ENCODE measurements around the gene TMEM18.
"Not testable (repeated sequence)": the region's sequence is repeated elsewhere in the genome, so short reads cannot be mapped to it uniquely, and the experiment has no call there.

Gene TMEM18

DNA sequence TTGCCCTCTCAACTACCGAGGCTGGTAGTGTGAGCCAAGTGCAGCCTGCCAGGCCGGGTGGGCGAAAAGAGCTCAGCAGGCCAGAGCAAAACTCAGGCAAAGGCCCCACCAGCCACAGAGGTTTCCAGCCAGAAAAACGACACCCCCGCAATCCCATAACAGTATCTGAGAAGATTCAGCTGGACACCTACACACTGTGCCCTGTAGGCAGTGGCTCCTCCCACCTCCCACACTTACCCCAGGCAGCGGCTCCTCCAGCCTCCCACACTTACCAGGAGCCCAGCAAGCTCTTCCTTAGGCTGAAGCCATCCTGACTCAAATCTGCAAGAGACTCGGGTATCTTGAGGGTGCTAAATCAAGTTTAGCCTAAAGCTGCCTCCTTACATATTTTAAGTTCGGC lies 15.6 kb upstream of the TMEM18 start:
- DNase-seq, result no peak

DNA sequence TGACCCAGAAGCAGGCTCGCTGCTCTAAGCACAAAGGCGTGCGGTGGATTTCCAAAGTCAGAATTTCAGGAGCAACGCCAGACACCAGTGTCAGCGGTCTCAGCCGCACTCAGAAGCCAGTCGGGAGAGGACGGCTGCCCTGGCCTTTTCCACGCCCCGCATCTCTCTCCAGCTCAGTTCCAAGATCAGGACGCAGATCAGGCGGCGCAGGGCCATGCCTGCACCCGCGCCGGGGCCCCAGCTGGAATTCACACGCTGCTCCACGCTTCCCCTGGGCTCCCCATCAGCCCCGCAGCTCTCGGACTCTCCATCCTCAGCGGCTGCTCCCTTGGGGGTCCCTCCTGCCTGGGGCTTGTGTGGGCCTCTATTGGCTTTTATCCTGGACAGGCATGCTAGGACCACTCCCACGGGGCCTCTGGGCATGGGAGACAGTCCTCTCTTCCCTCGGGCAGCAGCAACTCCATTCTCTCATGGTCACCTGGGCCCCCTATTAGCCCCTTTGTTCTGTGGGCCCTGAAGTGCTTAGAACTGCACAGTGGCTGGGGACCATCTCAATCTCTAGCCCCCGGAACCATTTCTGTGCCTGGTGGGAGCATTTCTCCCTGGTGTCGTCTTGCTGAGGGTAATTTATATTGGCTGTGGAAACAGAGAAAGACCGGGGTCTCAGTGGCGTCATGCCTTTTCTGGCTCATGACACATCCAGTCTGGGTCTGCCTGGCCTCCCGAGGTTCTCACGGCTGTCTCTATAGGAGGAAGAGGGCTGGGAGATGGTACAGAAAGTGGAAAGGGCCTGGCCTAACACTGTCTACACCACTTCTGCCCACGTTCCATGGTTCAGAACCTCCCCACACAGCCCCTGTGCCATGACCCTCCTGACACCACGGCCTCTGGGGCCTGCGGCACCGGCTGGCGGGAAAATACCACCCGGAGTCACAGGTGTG lies 14.9 kb upstream of the TMEM18 start:
- no peak for DNase-seq

DNA sequence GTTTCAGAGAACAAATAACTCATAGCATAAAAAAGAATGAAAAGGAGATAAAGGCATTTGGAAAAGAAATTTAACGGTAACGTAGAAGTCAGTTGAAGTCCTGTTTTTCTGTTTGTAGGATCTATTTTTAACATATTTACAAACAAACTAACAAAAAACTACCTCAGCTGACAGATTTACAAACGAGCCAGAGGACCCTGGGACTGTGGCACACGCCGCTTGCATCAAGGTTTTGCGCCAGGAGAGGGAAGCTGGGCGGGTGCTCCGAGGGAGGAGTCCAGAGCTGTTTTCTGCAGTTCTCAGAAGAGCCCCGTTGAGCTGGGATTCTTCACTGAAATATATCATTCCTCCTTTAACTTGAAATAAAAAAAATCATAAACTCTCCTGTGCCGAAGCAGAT lies 13.6 kb upstream of the TMEM18 start:
- DNase-seq, result no peak

DNA sequence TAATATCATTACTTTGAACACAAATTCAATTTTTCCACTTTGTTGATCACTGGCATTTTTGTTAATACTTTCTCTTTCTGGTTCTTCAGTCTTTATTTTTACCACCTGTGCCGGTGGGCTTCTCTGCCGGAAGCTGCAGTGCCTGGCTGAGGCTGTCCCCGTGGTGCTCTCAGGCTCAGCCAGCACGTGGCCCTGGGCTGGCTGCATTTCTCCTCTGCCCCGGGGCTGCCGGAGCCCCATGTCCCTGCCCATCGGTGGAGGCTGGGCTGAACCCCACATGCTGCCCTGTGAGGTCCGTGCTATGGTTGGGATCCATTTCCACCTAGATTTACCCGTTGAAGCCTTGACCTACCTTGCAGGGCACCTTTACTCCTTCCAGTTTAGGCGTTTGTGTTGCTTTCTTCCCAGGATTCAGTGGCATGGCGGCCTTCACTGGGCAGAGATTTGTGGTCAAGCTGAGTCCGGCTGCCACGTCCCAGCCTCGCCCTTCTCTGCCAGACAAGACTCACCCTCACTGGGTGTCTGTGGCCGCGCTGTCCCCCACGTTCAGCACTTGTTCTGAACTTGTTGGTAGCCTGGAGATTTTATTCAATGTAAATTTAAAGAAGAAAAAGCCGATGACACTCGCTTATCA lies 12.8 kb upstream of the TMEM18 start:
- no peak for DNase-seq

DNA sequence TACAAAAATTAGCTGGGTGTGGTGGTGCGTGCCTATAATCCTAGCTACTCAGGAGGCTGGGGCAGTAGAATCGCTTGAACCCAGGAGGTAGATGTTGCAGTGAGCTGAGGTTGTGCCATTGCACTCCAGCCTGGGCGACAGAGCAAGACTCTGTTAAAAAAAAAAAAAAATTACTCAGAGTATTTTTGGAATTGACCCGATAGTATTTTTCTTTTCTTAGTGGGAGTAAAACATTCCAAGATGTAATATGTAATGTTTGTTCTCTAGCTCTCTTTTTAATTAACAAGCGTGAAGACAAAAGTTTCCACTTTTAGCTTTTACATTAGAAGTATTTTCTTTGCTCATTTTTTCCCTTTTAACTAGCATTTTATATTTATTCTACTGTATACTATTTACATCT lies 12.0 kb upstream of the TMEM18 start:
- DNase-seq, result no peak

DNA sequence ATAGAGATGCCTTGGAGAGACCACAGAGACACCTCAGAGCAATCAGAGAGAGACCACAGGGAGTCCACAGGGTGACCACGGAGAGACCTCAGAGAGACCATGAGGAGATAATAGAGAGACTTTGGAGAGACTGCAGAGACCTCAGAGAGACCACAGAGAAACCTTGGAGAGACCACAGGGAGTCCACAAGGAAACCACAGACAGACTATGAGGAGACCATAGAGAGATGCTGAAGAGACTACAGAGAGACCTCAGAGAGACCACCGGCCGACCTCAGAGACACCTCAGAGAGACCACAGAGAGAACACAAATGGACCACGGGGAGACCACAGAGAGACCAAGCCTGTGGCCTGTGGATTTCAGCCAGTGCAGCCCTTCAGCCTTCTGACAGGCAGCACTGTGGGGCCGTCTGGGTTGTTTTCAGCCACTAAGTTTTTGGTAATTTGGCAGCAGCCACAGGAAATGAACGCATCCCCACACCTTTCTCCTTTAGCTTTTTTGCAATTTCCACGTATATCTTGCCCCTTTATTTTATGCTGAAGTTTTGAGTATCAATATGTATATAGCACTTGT lies 11.4 kb upstream of the TMEM18 start:
- no peak for DNase-seq

DNA sequence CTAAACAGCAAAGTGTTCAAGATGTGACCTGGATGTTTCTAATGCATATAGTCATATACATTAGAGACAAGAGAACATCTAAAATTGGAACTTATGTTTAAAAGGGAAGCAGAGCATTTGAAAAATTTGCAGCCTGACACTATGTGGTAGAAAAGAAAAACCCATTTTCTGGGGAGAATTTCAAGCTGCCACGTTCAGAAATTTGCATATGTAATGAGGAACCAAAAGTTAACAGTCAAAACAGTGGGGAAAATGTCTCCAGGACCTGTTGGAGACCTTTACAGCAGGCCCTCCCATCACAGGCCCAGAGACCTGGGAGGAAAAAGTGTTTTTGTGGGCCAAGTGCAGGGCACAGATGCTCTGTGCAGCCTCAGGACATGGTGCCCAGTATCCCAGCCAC lies 8.2 kb upstream of the TMEM18 start:
- DNase-seq, result no peak

DNA sequence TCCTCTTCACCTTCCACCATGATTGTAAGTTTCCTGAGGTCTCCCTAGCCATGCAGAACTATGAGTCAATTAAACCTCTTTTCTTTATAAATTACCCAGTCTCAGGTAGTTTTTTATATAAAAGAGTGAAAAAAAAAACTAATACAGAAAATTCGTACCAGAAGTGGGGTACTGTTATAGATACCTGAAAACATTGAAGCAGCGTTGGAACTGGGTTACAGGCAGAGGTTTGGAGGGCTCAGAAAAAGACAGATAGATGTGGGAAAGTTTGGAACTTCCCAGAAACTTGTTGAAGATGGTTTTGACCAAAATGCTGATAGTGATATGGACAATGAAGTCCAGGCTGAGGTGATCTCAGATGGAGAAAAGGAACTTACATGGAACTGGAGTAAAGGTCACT lies 7.7 kb upstream of the TMEM18 start:
- not testable (repeated sequence) for DNase-seq

DNA sequence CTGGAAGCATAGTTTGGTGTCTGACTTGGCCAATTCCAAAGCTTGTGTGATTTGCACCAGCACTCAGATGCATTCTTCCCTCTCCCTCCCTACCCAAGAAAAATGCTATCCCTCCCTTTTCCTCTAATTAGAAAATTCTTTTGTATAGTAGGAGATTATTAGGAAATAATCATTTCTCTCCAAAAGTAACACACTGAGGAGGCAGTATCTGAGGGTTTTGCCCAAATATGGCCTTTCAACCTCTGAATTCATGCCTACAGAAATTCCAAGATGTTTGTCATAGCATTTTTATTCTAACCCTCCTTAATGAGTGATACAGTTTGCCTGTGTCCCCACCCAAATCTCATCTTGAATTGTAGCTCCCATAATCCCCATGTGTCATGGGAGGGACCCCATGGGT lies 5.0 kb upstream of the TMEM18 start:
- DNase-seq, result no peak

DNA sequence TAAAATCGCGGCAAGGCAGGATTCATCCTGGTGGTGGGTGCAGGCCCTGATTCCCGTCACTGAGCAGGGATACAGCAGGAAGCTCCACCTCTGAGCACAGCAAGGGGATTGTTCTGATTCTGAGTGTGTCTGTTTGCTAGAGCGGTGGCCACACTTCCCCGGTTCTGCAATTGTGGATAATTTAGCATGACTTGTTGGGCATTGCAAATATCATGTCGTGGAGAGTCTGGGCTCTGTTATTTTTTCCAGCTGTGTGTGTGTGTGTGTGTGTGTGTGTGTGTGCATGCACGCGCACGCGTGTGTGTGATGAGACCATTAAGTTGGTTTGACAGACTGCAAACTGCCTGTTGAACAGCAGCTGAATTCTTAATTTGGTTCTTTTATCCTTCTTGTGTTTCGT lies 4.1 kb upstream of the TMEM18 start:
- no peak for DNase-seq

DNA sequence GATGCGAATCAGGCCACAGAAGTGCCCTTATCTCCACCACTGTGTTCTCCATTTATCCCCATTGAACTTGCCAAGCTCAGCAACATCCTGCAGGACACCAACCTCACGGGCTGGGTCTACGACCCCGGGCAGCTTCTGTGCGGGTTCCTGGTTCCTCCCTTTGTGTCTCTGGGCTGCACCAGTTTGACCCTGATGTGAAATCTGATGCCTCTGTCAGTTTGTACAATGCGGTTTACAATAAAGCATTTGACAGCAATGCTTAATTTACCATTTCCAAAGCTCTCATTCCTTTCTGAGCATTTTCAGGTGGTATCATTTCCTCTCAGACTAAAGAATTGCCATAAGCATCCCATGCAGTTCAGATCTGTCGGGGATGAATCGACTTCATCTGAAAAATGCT lies 3.3 kb upstream of the TMEM18 start:
- no peak for DNase-seq

DNA sequence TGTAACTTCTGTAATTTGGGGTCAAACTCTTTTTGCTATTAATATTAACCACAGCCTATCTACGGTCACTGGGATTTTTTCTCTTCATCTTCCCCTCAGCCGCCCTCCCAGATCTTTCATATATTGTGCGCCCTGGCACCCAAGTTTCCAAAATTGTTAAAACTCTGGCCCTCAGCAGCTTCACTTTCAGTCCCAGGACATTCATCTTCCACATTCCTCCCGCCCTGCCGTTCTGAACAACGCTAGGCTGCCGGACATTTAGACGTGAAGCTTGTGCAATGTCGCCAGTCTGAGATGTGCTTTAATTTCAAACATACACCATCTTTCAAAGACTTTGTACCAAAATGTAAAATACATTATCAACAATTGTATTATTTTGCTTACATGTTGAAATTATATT lies 1.8 kb upstream of the TMEM18 start:
- DNase-seq, result no peak

DNA sequence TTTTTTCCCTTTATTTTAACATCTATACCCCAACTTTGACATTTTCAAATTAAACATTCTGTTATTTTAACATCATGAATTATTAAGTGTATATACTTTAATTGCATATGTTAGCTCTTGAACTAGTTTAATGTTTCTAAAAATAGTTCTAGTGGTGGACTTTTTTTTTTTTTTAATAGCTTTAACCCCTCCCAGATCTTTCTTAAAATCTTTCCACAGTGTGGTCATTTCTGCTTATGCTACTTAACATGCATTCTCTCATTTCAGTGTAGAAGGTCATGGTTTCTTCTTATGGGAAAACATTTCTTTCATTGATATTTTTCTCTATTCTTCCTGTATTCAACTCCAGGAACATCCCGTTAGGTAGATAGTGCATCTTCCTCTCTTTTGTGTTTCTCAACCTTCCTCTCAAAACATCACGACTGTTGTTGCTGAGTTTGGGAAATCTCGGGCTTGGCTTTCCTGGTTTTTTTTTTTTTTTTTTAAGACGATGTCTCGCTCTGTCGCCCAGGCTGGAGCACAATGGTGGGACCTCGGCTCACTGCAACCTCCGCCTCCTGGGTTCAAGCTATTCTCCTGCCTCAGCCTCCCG lies 849 bp upstream of the TMEM18 start:
- DNase-seq, result no peak

DNA sequence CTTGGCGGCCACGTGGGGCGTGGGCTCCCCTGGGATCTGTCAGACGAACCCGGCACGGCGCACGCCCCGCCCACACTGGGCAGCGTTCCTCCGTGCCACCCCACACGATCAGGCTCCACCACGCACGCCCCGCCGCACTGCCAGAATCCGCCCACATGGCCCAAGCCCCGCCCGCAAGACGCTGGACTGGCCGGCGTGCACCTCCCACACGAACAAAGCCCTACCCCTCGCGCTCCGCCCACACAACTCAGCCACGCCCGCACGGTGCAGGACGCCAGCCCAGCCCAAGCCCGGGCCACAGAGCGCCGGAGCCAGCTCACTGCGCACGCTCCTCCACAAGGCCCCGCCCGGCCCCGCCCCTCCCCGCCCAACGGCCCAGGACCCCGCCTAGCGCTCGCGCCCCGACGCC lies 555 bp downstream of the TMEM18 start:
- DNase-seq, result peak; percentile 97

DNA sequence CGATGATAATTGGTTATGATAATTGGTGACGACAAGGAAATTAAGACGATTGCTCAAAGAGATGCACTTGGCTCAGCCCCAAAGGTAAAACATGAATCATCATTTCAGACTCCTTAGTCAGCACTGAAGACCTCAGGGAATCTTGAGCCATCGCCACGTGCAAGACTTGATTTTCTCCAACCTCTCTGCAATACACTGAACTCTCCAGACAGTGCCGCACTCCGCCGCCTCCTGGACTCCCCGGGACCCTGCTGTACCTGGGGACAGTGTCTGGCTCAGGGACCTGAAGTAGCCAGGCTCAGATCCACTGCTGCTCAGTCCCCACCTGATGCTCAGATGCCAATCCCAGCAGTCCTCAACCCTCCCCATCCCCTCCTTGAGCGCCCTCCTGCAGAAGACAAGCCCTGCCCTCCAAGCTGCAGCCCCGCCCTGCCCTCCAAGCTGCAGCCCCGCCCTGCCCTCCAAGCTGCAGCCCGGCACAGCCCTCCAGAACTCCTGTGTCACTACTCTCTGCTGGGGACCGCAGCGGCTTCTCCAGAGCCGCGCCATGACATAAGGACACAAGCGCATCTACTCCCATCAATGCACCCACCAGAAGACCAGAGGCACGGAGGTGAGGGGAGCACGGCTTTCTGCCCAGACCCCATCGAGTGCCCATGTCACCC lies 1.1 kb downstream of the TMEM18 start:
- DNase-seq, result no peak

DNA sequence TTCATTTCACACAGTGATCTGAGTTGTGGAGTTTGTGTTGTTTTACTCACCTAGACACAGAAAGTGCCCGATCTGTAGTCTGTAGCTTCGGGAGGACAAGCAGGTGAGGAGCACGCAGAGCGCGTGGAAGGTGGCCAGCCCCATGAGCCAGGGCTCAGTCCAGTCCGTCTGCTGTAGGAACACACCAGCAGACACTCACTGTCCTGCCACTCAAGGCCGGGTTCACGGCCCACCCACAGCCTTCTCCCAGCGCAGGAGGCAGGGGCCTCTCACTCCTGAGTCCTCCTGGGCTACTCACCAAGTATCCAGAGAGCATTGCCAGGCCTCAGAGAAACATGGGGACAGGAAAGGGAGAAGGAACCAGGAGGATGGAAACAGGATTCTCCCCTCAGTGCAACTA lies 1.7 kb downstream of the TMEM18 start:
- no peak for DNase-seq

DNA sequence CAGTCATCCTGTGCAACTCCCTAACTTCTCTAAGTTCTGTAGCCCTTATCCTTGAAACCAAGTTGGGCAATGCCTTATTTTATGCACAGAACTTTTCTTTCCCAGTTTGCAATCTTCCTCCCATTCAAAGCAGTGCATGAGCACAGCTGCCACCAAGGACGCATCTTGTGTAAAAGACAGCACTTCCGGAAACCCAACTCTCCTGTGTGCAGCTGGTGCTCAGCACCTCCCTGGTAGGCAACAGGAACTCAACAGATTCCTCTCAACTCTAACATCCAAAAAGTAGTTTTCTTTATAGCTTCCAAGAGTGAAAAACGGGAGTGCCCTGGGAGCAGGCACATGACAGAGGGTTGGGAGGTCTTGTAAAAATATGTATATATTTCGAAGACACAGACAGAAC lies 2.2 kb downstream of the TMEM18 start:
- no peak for DNase-seq

DNA sequence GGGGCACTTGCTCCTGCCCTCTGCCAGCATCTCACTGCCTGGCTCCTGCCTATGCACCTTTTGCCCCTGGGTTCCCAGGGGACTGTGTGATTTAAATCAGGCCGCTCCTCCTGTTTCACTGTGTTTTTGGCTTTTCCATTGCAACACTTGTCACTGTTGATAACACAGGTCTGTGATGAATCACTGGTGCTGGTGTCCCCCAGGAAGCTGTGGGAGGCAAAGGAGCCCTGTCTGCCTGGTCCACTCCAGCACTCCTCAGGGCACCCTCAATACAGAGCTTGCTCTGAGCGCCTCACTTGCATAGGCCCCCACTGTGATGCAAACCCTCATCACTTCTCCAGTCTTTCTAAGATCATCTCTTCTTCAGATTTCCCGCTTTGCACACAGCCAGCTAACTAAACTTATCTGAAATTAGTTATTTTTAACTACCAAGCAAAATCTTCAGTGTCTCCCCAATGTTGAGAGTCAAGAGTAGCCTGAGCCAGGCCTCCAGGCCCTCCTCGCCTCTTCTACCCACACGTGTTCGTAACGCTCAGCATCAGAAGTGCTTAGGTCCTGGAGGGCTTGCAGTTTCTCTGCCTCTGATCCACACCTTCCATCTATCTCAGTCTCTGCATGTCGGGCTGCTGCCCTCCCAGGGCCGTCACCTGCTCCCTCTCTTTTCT lies 2.8 kb downstream of the TMEM18 start:
- DNase-seq, result no peak

DNA sequence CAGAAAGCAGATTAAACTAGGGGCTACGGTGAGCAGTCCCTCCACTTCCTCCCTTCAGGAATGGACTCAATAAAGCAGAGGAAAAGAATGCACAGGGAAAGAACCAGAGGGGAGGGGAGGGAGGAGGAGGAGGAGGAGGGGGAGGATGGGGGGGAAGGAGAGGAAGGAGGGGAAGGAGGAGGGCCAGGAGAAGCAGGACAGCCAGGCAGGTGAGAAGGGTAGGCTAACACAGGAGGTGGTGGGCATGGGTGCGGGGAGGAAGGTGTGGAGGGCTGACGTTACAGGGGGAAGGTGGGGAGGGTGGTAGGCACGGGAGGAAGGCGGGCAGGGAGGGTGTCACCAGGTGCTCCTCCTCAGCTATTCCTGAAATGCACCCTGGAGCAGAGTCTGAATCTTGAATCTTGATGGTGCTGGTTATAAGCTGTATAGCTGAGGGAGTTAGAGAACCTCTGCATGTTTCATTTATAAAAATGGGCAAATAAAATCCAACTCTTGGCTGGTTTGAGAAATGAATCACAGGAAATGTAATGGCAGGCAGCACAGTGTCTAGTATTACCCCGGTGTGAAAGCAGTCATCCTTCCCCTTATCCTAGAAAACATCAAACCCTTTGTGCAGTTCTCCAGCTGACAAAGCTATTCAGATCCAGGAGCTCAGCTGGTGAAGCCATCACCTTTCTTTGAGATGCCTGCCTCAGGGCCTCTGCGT lies 3.4 kb downstream of the TMEM18 start:
- no peak for DNase-seq

DNA sequence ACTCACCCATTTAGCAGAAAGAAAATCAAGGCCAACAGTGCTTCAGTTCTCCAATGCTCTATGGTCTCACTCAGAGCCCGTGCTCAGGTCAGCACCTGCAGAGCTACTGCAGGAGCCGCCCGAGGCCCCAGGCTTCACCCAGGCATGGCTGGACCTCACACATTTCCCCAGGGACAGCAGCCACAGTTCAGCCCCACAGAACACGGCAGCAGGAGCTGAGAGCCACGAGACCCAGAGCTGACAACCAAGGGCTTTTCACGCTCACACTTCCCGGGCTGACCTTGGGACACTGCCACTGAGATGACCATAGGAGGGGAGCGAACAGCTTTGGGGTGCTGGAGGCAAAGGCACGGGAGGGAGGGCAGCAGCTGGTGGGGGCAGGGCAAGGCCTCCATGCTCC lies 4.2 kb downstream of the TMEM18 start:
- DNase-seq, result no peak

DNA sequence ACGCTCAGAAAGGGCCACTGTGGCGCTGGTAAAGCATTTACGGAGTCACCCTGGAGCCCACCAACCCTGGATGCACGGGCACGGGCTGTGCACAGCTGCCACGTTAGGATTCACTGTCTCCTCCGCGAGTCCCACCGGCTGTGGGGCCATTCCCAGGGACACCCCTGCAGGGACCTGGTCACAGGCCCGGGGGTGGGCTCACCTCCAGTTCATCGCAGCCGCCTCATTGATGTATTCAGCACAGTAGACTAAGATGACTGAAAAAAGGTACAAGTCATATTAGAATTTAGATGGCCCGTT lies 4.7 kb downstream of the TMEM18 start:
- DNase-seq, result no peak

Data from CD4-positive, alpha-beta T cell treated with Interleukin-21 for 1 hour (primary cell).